Gastroesophageal sphincter (tissue), 3 donors: ENCODE data around the gene GCNT4.

Experiments used
- CTCF ChIP-seq, 4 experiments: fragments of 200-600 bp in 2 of 4; fragments of 450-650 bp in 2 of 4; sonication (generic) in 1 of 4; IDR thresholded peaks; one replicate each; pipeline ENCODE4 v1.5.1; 2017 to 2019; ENCODE audit warnings: antibody characterized with exemption in 4 of 4, mild to moderate bottlenecking in 2 of 4, moderate library complexity in 2 of 4
- POLR2A ChIP-seq, 2 donors: fragments of 450-650 bp; IDR thresholded peaks; one replicate each; pipeline ENCODE4 v1.6.1; 2017; ENCODE audit warnings: antibody characterized with exemption in 2 of 2, mild to moderate bottlenecking in 2 of 2, moderate library complexity in 1 of 2
- POLR2AphosphoS5 ChIP-seq: sonication (generic); formaldehyde crosslinking; IDR thresholded peaks from one replicate; pipeline ENCODE4 v1.6.1; 2017; ENCODE audit warnings: antibody characterized with exemption

DNA sequence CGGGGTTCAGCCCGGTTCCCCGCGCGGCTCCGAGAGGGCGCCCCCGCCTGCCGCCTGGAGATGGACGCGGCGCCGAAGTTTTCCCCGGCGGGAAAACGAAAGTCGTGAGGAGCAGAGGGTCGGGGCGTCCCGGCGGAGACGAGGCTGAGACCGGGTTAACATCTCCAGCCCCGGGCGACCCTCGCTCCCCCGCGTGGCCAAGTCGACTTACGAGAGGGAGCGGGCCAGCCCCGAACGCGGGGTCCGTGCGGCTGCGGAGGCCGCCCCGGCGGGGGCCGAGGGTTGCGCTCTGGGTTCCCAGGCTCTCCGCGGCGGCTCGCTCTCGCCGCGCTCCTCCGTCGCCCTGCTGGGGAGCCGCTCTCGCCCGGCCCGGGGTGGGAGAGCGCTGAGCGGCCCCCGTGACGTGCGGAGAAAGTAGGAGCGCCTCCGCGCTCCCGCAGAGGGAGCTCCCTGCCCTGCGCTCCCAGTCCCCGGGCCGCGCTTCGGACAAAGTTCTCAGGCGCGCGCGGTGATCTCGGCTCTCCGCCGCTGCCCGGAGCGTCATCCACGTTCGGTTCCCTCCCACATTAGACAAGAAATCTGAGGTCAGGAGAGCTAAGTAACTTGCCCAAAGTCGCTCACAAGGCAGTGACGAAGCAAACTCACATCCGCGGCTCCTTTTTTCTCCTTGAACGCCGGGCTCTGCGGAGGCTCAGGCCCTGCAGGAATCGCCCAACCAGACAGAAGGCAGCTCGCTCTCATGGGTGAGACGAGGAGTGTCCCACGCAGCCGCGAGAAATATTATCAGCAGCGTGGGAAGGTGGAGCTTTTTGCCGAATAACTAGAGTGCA, 1.2 kb upstream of the GCNT4 start:
- TF ChIP-seq POLR2AphosphoS5: peak; percentile 70
- TF ChIP-seq CTCF (IDR thresholded peaks at IDR 0.05): peak in 3 of 4 experiments; percentile 4 to 41 (median 21)
- peak; percentile 56 to 59 for TF ChIP-seq POLR2A (IDR thresholded peaks at IDR 0.05)
